HepG2 (cell line): ENCODE results near the gene NODAL. TPM values are rescaled to one million over a fixed set of nuclear protein-coding genes. Genes with fewer than 3 reads are reported as not detected.

ENCODE experiments used
- ATAC-seq: fragments of 200-7000 bp; cut with Tn5 transposase; 3 replicates; pipeline ENCODE4 v1.9.1; 2020; ENCODE audit warnings: mild to moderate bottlenecking, moderate library complexity
- BruUV-seq: library from RNA; stranded (reverse); fragments of 400-500 nt; replicated peaks from 2 replicates; lab custom pipeline; 2021; lab: Mats Ljungman, UMichigan
- CTCF ChIA-PET: fragments of 300-600 bp; formaldehyde crosslinking; extraction: SDS; loops from one replicate; lab custom pipeline; 2021; ENCODE audit warnings: low total read pairs, inconsistent platforms, low intra/inter-chr PET ratio; lab: Yijun Ruan, JAX
- POLR2A ChIA-PET: fragments of 350-600 bp; sonication (Branson Sonifier 250); formaldehyde crosslinking; loops from one replicate; lab custom pipeline; 2020; ENCODE audit warnings: antibody characterized with exemption, inconsistent platforms; lab: Yijun Ruan, JAX
- DNase-seq: peaks from one replicate; pipeline ENCODE4 v3.0.0-alpha.2; 2015; ENCODE audit warnings: low spot score
- FAIRE-seq: peaks from 3 replicates; lab custom pipeline; 2011; peaks lifted over from hg19 to GRCh38; lab: Jason Lieb, UNC
- H2AFZ ChIP-seq: one replicate; pipeline ENCODE4 v1.6.1; 2011; ENCODE audit warnings: low read length, inconsistent platforms
- H3K27ac ChIP-seq: fragments of 300-600 bp; 3 replicates; pipeline ENCODE4 v1.8.0; 2011; ENCODE audit warnings: mixed run types, mild to moderate bottlenecking, mixed read lengths, low read length, inconsistent platforms; ENCODE audit not compliant: insufficient read depth; ENCODE audit errors: extremely low read length
- H3K27me3 ChIP-seq, 2 experiments: fragments of 200-600 bp in 1 of 2; 2 replicates in 1 of 2; 3 replicates in 1 of 2; pipeline versions ENCODE4 v1.6.0 to v1.8.0; 2011; ENCODE audit warnings: low read length in 2 of 2, mild to moderate bottlenecking in 2 of 2, moderate library complexity in 2 of 2, inconsistent platforms in 1 of 2; ENCODE audit not compliant: insufficient read depth in 2 of 2, control insufficient read depth in 1 of 2
- H3K36me3 ChIP-seq, 2 experiments: fragments of 200-600 bp in 1 of 2; replicated peaks in 1 of 2; 2 replicates in 1 of 2; 3 replicates in 1 of 2; pipeline versions ENCODE4 v1.5.1 to v1.8.0; 2011; ENCODE audit warnings: low read length in 2 of 2, inconsistent platforms in 1 of 2; ENCODE audit not compliant: insufficient read depth in 2 of 2, control insufficient read depth in 1 of 2
- H3K4me1 ChIP-seq: 2 replicates; pipeline ENCODE4 v1.5.1; 2012; ENCODE audit warnings: low read length, inconsistent platforms; ENCODE audit not compliant: insufficient read depth
- H3K4me2 ChIP-seq: 2 replicates; pipeline ENCODE4 v1.6.0; 2011; ENCODE audit warnings: low read depth, low read length, inconsistent platforms
- H3K4me3 ChIP-seq, 3 experiments: fragments of 200-600 bp in 1 of 3; sonication (generic), shearing (Covaris generic) in 1 of 3; replicated peaks in 1 of 3; 2 replicates each; pipeline ENCODE4 v1.5.1; 2011 to 2016; ENCODE audit warnings: low read length in 3 of 3, inconsistent platforms in 2 of 3, low read depth in 2 of 3, mild to moderate bottlenecking in 2 of 3, control low read depth in 1 of 3, mixed read lengths in 1 of 3; ENCODE audit not compliant: insufficient read depth in 1 of 3
- H3K79me2 ChIP-seq: one replicate; pipeline ENCODE4 v1.6.1; 2011; ENCODE audit warnings: low read length, inconsistent platforms; ENCODE audit not compliant: insufficient read depth
- H3K9ac ChIP-seq: 2 replicates; pipeline ENCODE4 v1.6.0; 2011; ENCODE audit warnings: mild to moderate bottlenecking, low read depth, low read length, inconsistent platforms; ENCODE audit not compliant: insufficient read depth
- H3K9me3 ChIP-seq: 2 replicates; pipeline ENCODE4 v1.5.1; 2012; ENCODE audit warnings: mild to moderate bottlenecking, low read length
- H4K20me1 ChIP-seq: 2 replicates; pipeline ENCODE4 v1.6.0; 2011; ENCODE audit warnings: inconsistent platforms, mild to moderate bottlenecking, low read length, moderate library complexity; ENCODE audit not compliant: insufficient read depth
- AGO1 ChIP-seq: fragments of 200-400 bp; formaldehyde crosslinking; IDR thresholded peaks from 2 replicates; pipeline ENCODE4 v1.6.1; 2017; ENCODE audit warnings: mild to moderate bottlenecking, low read depth, low read length, moderate library complexity; ENCODE audit not compliant: poor library complexity, severe bottlenecking
- ARID2 ChIP-seq: sonication (generic); formaldehyde crosslinking; IDR thresholded peaks from 2 replicates; pipeline ENCODE4 v1.8.1; 2022; ENCODE audit warnings: mild to moderate bottlenecking, missing genetic modification reagents, borderline replicate concordance
- ARNT2 ChIP-seq: sonication (generic); formaldehyde crosslinking; IDR thresholded peaks from 2 replicates; pipeline ENCODE4 v1.8.0; 2022; ENCODE audit warnings: mild to moderate bottlenecking, low read depth, missing genetic modification reagents, moderate library complexity
- CC2D1A ChIP-seq: sonication (generic); formaldehyde crosslinking; IDR thresholded peaks from 2 replicates; pipeline ENCODE4 v1.8.1; 2023; ENCODE audit warnings: mild to moderate bottlenecking, missing genetic modification reagents
- FOXK1 ChIP-seq: sonication (generic); formaldehyde crosslinking; IDR thresholded peaks from 2 replicates; pipeline ENCODE4 v1.4.0; 2020; ENCODE audit warnings: low read depth, missing genetic modification reagents, borderline replicate concordance
- KLF12 ChIP-seq: sonication (generic); formaldehyde crosslinking; IDR thresholded peaks from 2 replicates; pipeline ENCODE4 v1.4.0; 2020; ENCODE audit warnings: missing genetic modification reagents, borderline replicate concordance
- NR2F6 ChIP-seq, 2 experiments: IDR thresholded peaks; 2 replicates each; pipeline ENCODE4 v1.6.1; 2016; ENCODE audit warnings: antibody characterized with exemption in 1 of 2, mild to moderate bottlenecking in 1 of 2
- PCBP1 ChIP-seq: fragments of 200-400 bp; formaldehyde crosslinking; IDR thresholded peaks from 2 replicates; pipeline ENCODE4 v1.6.1; 2017; ENCODE audit warnings: mild to moderate bottlenecking, low read depth, low read length, borderline replicate concordance
- RXRA ChIP-seq: sonication (generic); formaldehyde crosslinking; IDR thresholded peaks from 2 replicates; pipeline ENCODE4 v1.5.1; 2020; ENCODE audit warnings: missing genetic modification reagents
- TCF12 ChIP-seq, 2 experiments: fragments of 450-650 bp in 1 of 2; sonication (generic) in 1 of 2; formaldehyde crosslinking in 1 of 2; IDR thresholded peaks; 2 replicates each; pipeline versions ENCODE4 v1.6.1 to v1.8.0; 2017 to 2022; ENCODE audit warnings: antibody characterized with exemption in 1 of 2, mild to moderate bottlenecking in 1 of 2, missing genetic modification reagents in 1 of 2, moderate library complexity in 1 of 2
- ZNF549 ChIP-seq: sonication (generic); formaldehyde crosslinking; IDR thresholded peaks from 2 replicates; pipeline ENCODE4 v1.5.0; 2020; ENCODE audit warnings: missing genetic modification reagents
- ZNF777 ChIP-seq: sonication (generic); formaldehyde crosslinking; IDR thresholded peaks from 2 replicates; pipeline ENCODE4 v1.4.0; 2020; ENCODE audit warnings: missing genetic modification reagents
- WGBS: methylation state at CpG from one replicate; pipeline ENCODE4 v1.1.6; 2017; ENCODE audit warnings: low lambda C conversion rate; 5-methylcytosine and 5-hydroxymethylcytosine counted together
- in situ Hi-C: cut with HindIII; loops from 2 replicates; pipeline ENCODE4 v1.10.0; 2017; ENCODE audit warnings: low pct_unique_long_range_greater_than_20kb; ENCODE audit not compliant: extremely low pct_ligation_motif_present
- intact Hi-C: fragments of 100-400 bp; cut with micrococcal nuclease; formaldehyde crosslinking; loops from one replicate; pipeline ENCODE4 v1.10.0; 2022; ENCODE audit not compliant: unreplicated experiment
- polyA plus RNA-seq, 8 experiments: library from polyadenylated mRNA; depleted of rRNA in 3 of 8; stranded (reverse) in 7 of 8; unstranded in 1 of 8; fragments of >200 nt; fragmentation: Illumina TruSeq in 4 of 8; extraction: Trizol in 4 of 8; gene quantifications; 2 replicates each; pipeline versions ENCODE4 v1.2.1 to v1.2.3, GENCODE V29; 2011 to 2016; ENCODE audit warnings: low read depth in 4 of 8, missing spikeins in 1 of 8, mixed read lengths in 1 of 8; ENCODE audit not compliant: insufficient read depth in 1 of 8
- total RNA-seq, 5 experiments: library from RNA; depleted of rRNA; stranded (reverse); fragments of >200 nt; fragmentation: Illumina TruSeq; extraction: Trizol; gene quantifications; 2 replicates each; pipeline ENCODE4 v1.2.3, GENCODE V29; 2016; ENCODE audit warnings: low read depth in 1 of 5
- TF ChIP-seq, protein P1 (sequence below): sonication (generic); formaldehyde crosslinking; IDR thresholded peaks from 2 replicates; pipeline ENCODE4 v1.4.0; 2020; ENCODE audit warnings: low read depth, mild to moderate bottlenecking, missing genetic modification reagents
- TF ChIP-seq, protein P2 (sequence below): sonication (generic); formaldehyde crosslinking; IDR thresholded peaks from 2 replicates; pipeline ENCODE4 v1.5.0; 2020; ENCODE audit warnings: missing genetic modification reagents, mild to moderate bottlenecking, borderline replicate concordance
- TF ChIP-seq, protein P3 (sequence below): fragments of 450-650 bp; IDR thresholded peaks from 2 replicates; pipeline ENCODE4 v1.6.1; 2017; ENCODE audit warnings: mild to moderate bottlenecking

NODAL gene
- total and polyA plus RNA-seq, 2 of the 13 experiments (the other 11 are each of a cell fraction or from before 2014, with no cell fraction given), result not detected

DNA sequence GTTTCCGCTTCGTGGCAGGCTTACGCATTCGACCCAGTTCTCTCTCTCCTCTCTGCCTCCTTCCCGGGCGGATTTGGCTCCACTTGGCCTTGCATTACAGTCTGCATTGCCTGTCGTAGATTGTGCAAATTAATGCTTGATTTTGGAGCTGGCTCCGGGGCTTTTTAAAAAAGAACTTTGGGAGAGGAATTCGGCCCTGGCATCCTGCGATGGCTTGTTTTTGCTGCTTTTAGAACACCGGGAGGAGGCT lies 36.8 kb downstream of the NODAL start (continued):
- no peak for TF ChIP-seq TCF12 (IDR thresholded peaks at IDR 0.05)
- TF ChIP-seq TCF12 (CRISPR knock-in tag; IDR thresholded peaks at IDR 0.05), result no peak
- TF ChIP-seq, protein P1, sequence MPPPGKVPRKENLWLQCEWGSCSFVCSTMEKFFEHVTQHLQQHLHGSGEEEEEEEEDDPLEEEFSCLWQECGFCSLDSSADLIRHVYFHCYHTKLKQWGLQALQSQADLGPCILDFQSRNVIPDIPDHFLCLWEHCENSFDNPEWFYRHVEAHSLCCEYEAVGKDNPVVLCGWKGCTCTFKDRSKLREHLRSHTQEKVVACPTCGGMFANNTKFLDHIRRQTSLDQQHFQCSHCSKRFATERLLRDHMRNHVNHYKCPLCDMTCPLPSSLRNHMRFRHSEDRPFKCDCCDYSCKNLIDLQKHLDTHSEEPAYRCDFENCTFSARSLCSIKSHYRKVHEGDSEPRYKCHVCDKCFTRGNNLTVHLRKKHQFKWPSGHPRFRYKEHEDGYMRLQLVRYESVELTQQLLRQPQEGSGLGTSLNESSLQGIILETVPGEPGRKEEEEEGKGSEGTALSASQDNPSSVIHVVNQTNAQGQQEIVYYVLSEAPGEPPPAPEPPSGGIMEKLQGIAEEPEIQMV, result no peak
- TF ChIP-seq NR2F6 (IDR thresholded peaks at IDR 0.05), result no peak
- TF ChIP-seq NR2F6 (CRISPR knock-in tag; IDR thresholded peaks at IDR 0.05), result no peak
- peak; percentile 65; the same call in 1 of the 2 replicates for TF ChIP-seq ARID2 (CRISPR knock-in tag)
- TF ChIP-seq KLF12 (CRISPR knock-in tag), result no peak
- TF ChIP-seq, all 625 proteins: peak for 5

DNA sequence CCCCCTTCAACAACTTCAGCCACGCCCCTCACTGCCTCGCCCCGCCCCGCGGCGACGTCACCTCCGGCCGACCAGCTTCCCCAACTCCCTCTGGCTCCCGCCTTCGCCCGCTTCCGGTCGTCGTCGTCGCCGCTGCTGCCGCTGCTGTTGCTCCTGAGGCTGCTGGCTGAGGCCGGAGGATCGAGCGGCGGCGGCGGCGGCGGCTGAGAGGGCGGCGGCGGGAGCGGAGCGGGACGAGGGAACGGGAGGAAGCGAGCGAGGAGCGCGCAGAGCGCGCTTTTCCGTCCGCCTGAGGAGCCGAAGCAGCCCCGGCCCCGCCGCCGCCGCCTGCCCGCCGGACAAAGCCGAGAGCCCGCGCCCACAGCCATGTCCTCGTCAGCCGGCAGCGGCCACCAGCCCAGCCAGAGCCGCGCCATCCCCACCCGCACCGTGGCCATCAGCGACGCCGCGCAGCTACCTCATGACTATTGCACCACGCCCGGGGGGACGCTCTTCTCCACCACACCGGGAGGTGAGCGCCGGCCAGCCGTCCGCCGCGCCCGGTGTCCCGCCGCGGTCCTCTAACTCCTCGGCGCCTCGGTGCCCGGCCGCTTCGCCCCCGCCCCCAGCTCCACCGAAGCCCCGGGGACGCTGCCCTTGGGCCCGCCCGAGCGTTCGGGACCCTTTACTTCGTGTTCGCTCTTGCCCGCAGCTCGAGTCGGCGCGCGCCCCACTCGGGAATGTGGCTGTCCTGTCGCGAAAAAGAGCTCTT lies 37.3 kb downstream of the NODAL start, which contains the start of gene EIF4EBP2:
Gene EIF4EBP2, plus strand, starts transcription at position 110 of the 751 bp plus-strand sequence. Its CDS starts 257 bp downstream, at position 367.
- H3K4me3 ChIP-seq, result peak within 1 kb of the TSS; percentile 90 to 94 (median 92)
- FAIRE-seq (no peak), DNase-seq (peak; percentile 84), ATAC-seq (peak; percentile 80)
- H3K9me3 ChIP-seq, result no peaks in the 10 kb centered on the region
- H3K9ac ChIP-seq, result peak within 1 kb of the TSS; percentile 95
- peak within 1 kb of the TSS; percentile 99 for H2AFZ ChIP-seq
- WGBS, result 3% methylated on average over 12 of the region's 103 CpGs
- in situ Hi-C loops, result no loop called here
- peaks cover 49% of the 10 kb centered on the region for H3K4me1 ChIP-seq
- no TSS peak for BruUV-seq
- peaks cover 37% of the 10 kb centered on the region for H3K79me2 ChIP-seq
- H4K20me1 ChIP-seq, result peaks cover 27% of the 10 kb centered on the region
- no peaks in the 10 kb centered on the region for H3K36me3 ChIP-seq
- intact Hi-C loops, result no loop called here
- H3K27ac ChIP-seq, result peak within 1 kb of the TSS; percentile 82
- CTCF ChIA-PET, result no interaction called here
- POLR2A ChIA-PET, result interaction anchor here (0.6 to 3.8 kb wide), 29 partner anchors 9 to 258 kb away, joined by 3 to 32 read pairs (median 5); partner anchors contain the start of genes LRRC20, PPA1, SAR1A and TYSND1
- peak within 1 kb of the TSS; percentile 88 for H3K4me2 ChIP-seq
- no peaks in the 10 kb centered on the region; a peak in 1 of 5 replicates for H3K27me3 ChIP-seq
- TF ChIP-seq, protein P2, sequence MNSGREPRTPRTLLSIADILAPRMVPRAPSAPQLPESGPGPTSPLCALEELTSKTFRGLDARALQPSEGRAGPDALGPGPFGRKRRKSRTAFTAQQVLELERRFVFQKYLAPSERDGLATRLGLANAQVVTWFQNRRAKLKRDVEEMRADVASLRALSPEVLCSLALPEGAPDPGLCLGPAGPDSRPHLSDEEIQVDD (CRISPR knock-in tag), result peak; percentile 83; the same call in 1 of the 2 replicates
- TF ChIP-seq ZNF549 (CRISPR knock-in tag) (no peak), ZNF777 (CRISPR knock-in tag) (no peak; the same call in 1 of the 2 replicates), RXRA (CRISPR knock-in tag) (0 out of 2 replicates have a peak, but pooled peaks have one; percentile 61), CC2D1A (CRISPR knock-in tag) (no peak), ARNT2 (CRISPR knock-in tag) (peak; percentile 94), FOXK1 (CRISPR knock-in tag) (peak; percentile 30; the same call in 1 of the 2 replicates), AGO1 (no peak), PCBP1 (no peak)
- TF ChIP-seq, protein P3, sequence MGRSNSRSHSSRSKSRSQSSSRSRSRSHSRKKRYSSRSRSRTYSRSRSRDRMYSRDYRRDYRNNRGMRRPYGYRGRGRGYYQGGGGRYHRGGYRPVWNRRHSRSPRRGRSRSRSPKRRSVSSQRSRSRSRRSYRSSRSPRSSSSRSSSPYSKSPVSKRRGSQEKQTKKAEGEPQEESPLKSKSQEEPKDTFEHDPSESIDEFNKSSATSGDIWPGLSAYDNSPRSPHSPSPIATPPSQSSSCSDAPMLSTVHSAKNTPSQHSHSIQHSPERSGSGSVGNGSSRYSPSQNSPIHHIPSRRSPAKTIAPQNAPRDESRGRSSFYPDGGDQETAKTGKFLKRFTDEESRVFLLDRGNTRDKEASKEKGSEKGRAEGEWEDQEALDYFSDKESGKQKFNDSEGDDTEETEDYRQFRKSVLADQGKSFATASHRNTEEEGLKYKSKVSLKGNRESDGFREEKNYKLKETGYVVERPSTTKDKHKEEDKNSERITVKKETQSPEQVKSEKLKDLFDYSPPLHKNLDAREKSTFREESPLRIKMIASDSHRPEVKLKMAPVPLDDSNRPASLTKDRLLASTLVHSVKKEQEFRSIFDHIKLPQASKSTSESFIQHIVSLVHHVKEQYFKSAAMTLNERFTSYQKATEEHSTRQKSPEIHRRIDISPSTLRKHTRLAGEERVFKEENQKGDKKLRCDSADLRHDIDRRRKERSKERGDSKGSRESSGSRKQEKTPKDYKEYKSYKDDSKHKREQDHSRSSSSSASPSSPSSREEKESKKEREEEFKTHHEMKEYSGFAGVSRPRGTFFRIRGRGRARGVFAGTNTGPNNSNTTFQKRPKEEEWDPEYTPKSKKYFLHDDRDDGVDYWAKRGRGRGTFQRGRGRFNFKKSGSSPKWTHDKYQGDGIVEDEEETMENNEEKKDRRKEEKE, result no peak
